ENCODE results near the gene TGIF2.
A peak's percentile ranks its signal among the peaks of the same experiment; 100 is the strongest.
"Not testable (repeated sequence)": the region's sequence is repeated elsewhere in the genome, so short reads cannot be mapped to it uniquely, and the experiment has no call there.

The TGIF2 gene

DNA sequence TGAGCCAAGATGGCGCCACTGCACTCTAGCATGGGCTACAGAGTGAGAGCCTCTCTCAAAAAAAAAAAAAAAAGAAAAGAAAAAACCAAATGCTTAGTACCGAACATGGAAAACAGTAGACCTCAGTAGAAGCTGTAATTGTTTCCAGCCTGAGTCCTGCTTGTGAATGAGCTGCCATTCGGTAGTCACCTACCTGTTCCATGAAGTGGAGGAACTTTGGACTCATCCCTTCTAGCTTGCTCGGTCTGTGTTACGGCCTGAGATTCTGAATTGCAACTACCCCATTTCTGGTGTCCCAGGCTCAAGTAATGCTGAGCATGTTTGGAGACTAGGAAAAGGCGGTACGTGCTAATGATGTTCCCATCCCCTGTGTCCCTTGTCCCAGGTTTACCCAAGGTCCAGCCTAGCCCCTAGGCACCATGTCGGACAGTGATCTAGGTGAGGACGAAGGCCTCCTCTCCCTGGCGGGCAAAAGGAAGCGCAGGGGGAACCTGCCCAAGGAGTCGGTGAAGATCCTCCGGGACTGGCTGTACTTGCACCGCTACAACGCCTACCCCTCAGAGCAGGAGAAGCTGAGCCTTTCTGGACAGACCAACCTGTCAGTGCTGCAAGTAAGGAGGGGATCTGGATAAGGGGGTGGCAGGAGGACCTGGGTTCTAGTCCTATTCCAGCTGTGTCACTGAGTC is 5.1 kb downstream of the TGIF2 start:
- DNase-seq (ENCODE audit: low spot score) = no peak

DNA sequence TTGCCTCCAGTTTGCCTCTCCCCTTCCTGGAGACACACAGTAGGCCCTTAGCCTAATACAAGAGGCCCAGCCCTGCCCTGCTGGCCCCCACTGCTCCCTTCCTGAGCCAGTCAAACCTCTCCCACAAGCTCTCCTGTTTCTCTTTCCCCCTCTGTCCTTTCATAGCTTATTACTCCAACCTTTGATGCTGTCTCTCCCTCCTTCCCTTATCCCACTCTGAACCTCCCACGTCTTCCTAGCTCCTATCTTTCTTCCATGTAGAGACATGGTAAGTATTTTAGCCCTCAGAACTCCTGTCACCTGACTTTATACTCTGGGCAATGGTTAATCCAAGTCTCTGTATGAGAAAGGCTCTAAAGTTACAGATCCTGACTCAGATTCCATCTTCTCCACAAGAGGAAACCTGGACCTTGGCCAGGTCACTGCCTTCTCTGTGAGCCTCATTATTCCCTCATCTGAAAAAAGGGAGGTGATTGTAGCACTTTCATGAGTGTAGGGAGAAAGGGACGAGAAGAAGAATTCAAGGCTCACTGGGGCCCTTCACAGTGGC is 6.7 kb downstream of the TGIF2 start:
- DNase-seq (ENCODE audit: low spot score) = no peak

DNA sequence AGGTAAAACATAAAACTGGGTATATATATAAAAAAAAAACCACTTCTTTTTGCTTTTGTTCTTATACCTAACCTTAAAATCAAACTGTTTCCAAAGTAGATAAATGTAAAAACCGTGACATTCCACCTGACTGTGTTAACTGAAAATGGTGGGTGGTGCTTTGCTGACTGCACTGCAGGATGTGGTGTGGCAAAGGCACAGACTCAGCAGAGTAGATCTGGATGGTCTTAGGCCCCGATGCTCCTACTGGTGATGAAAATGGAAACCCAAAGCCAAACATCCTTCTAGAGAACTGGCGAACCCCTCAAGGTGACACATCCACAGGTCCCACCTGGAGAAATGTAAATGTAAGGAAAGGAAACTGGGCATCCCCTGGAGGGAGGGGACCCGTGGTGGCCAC is 8.9 kb downstream of the TGIF2 start:
- DNase-seq (ENCODE audit: low spot score) = no peak

DNA sequence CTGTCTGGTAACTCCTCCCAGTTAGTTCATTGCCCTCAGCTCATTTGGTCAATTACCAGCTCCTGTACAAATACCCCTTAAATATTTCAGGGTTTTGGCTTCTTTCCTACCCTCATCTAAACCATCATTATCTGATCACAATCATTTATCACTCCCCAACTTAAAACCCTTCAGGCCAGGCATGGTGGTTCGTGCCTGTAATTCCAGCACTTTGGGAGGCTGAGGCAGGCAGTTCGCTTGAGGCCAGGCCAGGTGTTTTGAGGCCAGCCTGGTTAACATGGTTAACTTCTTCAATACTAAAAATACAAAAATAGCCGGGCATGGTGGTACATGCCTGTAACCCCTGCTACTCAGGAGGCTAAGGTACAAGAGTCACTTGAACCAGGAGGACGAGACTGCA is 9.4 kb downstream of the TGIF2 start:
- DNase-seq (ENCODE audit: low spot score) = no peak

DNA sequence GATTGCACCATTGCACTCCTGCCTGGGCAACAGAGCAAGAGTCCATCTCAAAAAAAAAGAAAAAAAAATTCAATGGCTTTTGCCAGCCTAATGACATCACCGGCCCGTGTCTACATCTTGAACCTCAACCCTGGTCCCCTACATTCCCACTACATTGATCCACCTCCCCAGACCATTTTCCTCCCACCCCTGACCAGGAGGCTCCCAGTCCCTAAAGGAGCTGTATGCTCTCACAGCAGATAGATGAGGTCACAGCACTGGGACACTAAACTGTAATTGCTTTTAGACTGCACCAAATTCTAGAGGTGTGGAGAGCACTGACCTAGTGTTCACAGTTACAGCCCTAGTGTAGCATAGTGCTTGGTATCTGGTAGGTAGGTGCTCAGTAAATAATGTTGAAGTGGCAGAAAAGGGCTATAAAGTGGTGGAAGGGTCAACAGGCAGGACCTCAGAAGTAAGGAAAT is 10.7 kb downstream of the TGIF2 start:
- no peak for DNase-seq (ENCODE audit: low spot score)

DNA sequence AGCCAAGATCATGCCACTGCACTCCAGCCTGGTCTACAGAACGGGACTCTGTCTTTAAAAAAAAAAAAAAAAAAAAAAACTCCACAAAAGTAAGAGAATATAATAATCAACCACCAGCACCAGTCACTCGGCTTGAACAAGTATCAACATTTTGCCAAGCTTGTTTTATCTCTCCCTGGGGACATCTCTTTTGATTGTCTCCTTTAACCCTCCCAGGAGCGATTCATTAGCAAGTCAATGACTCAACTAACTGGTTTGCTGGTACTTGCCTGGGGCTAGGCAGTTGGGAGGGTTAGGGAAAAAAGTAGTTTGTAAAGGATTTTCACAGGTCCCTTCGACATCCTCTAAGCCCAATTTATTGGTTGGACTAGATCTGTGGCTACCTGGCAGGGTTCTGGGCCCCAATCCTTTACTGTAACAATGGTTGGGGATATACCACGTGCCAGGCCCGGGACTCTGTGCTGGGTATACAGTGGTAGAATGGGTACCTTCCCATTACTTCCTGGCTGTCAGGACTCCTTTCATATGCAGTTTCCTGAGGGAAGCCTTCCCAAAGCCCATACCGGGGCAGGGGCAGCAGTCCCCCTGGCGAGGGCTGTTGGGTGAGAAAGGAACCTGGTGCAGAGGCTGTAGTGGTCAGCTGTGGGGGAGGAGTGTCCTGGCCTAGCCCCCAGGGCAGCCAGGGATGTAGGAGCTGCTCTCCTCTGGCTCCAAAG is 12.2 kb downstream of the TGIF2 start:
- no peak for DNase-seq (ENCODE audit: low spot score)

DNA sequence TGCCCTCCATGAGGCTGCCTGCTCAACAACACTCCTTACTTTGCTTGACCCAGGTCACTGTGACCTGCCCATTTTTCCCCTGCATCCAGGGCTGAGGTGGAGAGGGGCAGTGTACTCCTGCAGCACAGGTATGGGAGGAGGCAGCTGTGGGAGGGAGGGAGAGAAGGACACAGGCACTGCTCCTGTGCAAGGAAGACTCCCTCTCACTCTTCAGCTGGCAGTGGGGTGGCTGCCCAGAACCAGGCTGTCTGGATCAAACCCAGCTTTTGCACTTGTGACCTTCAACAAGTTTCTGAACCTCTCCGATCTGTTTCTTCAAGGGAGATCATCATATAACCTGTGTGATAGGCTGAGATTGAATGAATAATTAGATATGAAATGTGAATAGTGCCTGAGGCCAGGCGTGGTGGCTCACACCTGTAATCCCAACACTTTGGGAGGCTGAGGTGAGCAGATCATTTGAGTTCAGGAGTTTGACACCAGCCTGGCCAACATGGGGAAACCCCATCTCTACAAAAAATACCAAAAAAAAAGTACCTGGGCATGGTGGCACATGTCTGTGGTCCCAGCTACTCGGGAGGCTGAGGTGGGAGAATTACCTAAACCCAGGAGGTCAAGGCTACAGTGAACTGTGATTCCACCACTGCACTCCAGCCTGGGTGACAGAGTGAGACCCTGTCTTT is 14.1 kb downstream of the TGIF2 start:
- DNase-seq (ENCODE audit: low spot score) = no peak

DNA sequence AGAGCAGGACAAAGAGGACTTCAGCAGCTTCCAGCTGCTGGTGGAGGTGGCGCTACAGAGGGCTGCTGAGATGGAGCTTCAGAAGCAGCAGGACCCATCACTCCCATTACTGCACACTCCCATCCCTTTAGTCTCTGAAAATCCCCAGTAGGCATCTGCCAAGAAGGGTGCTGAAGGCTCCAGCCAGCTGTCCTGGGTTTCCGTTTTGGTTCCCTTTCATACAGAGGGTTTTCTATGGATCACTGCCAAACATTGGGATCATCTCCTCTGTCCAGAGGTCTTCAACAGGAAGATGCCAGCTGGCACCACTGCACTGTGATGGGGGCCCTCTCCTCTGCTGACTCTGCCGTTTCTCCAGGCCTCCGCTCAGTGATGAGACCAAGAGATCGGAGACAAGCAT is 17.9 kb downstream of the TGIF2 start:
- no peak for DNase-seq (ENCODE audit: low spot score)

DNA sequence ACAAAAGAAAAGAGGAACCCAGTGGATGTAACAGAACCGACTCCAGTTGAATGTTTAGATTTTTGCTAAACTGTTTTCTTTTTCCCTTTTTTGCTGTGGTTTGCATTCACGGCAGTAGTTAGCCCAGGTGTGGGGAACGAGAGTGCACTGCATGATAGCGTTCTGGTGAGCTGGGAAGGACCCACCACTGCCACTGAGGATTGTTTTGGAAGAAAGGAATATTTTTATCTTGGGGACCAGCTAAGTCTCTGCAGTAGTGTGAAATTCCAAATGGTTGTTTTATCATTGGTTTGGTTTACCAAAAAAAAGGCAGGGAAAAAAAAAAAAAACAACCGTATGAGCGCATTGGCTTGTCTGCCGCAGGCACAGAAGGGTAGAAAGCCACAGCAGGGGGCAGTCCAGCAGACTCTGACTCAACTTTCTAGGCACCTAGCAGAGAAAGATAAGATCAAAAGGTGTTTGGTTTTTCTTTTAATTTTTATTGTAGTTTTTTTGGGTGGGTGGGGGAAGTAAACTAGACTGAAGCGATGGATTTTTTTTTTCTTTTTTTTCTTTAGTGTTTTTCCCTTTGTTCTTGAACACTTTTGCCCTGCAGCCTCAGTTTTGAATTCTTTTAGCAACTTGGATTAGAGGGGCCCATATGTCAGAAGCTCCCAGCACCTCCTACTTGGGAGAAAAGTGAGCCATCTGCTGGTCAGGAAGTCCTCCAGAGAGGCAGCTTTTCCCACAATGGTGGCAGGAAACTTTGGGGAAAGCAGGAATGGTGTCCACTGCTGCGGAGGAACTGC is 18.7 kb downstream of the TGIF2 start:
- DNase-seq (ENCODE audit: low spot score) = peak; percentile 85

DNA sequence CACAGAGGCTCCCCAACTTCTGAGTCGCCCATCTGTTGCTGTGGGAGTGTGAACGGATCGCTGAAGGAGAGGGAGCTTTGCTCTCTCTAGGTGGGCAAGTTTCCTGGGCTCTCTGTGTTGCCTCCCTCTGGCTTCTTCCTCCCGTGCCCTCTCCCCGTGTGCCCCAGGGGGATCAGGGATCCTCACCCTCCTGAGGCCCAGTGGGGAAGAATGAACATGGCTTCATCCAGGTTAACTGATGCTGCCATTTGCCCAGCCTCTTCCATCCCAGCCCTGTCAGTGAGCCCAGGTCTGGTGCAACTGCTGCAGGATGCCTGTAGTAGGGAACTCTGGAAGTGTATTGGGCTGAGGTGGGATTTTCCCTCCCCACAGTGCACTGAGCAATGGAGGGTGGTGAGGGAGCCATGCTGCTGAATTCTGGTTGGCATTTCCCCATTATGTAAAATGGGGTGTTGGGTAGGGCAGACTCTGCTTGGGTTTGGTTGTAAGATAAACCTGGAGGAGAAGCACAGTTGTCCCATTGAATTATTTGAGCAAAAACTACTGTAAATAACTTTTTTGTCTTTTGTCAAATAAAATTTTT is 20.0 kb downstream of the TGIF2 start:
- DNase-seq (ENCODE audit: low spot score) = no peak

DNA sequence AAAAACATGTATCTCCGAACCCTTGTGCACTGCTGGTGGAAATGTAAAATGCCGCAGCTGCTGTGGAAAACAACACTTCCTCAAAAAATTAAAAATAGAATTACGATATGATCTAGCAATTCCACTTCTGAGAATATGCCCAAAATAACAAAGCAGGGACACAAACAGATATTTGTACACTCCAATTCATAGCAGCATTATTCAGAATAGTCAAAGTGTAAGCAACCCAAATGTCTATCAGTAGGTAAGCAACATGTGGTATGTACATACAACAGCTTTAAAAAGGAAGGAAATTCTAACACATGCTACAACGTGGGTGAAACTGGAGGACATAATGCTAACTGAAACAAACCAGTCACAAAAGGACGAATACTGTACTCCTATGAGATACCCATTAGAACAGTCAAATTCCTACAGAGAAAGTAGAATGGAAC is 26.5 kb downstream of the TGIF2 start:
- DNase-seq (ENCODE audit: low spot score) = no peak

DNA sequence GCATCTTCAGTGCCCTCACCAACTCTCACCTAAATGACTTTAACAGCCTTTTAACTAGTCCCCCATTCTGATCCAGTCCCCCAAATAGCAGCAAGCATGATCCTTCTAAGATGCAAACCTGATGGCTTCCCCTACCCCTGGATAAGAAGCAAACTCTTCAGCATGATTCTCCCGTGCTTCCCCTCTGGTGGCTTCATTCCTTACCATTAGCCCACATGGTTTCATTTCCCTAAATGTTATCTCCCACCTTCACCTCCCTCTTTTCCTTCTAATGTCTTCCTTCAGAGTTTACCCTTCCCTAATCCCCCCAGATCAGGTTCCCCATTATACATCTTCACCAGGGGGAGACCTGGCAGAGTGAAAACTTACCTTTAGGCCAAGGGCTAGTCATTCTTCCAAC is 28.1 kb downstream of the TGIF2 start:
- DNase-seq (ENCODE audit: low spot score) = no peak

DNA sequence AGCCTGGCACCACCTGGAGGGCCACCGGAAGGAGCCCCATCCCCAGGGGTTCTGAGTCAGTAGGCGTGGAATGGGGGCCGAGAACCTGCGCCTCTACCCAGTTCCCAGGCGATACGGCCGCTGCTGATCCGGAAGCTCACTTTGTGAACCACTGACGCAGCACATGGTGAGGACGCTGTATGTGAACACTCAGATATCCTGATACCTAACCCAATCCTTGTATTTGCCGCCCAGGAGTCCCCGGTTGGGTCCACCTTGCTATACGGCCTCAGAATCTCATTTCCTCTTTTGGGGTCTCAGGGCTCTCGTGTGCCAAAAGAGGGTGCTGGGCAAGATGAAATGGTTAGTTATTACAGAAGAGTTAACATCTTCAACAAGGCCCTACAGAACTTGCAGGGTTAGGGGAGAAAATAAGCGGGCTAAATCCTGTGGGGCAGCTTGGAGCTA is 31.6 kb downstream of the TGIF2 start:
- DNase-seq (ENCODE audit: low spot score) = peak; percentile 51

DNA sequence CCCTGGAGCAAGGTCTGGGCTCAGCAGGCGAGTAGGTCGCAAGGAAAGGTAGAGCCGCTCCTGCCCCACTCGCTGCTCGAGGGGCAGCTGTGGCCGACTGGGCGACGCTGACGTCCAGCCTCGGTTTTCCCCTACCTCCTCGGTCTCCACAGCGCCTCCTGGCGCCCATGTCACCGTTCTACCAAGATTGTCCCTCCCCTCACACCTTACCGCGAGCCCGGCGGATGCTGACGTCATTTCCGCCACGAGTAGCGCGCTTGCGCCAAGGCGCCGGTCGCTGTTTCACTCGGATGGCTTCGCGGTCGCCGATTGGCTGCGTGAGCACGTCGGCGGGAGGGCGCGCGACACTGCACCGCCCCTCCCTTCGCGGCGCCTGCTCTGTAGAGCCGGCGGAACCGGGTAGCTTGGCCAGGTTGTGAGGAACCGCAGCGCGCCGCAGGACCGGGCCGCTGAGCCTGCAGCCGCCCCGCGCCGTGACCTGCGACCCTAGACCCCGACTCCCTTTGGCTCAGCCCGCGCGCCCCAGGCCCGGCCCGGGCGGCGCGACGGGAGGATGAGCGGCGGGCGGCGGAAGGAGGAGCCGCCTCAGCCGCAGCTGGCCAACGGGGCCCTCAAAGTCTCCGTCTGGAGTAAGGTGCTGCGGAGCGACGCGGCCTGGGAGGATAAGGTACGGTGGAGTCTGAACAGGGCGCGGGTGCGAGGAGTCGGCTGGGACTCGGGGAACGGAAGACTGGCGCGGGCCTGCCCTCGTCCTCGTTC is 32.2 kb downstream of the TGIF2 start, which contains the start of gene RAB5IF:
Gene RAB5IF (plus strand): TSS at position 381 of the 759 bp plus-strand sequence. CDS start 173 bp downstream, at position 554.
- DNase-seq (ENCODE audit: low spot score) = peak; percentile 99

DNA sequence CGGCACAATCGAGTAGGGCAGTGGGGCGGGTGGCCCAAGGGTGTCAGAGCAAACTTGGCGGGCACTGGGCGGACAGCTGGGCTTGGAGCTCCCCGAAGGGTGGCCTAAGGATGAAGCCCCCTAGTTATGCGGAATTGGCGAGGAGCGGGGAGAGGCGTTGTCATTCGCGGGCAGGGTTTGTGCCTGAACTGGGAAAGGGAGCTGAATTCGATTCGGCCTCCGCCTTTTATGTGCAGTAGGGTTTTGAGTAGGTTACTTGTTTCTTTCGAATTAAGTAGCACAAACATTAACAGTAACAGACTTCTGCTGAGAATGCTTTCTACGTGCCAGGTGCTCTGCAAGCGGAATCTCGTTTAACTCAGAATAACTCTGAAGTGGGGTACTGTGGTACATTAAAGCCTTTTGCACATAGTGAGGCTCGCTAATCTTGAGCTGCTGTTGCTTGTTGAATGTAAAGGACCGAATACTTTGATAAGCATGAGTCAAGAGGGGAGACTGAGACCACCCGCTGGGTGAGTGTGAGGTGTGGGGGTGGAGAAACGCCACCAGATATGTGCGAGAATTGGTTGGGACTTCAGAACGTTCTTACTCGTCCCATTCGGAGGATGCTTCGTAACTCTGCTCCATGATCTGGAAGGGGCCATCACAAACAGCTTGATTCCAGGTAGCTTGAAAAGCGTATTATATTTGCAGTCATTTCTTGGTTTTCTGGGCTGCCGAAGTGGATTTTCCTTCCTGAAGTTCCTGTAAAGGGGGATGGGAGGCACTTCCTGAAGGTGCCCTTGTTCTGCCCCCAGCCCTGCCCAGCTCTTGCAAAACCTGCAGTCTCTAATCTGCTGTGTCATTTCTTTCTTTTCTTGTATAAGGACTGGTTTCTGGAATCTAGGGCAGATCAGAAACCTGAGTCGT is 33.0 kb downstream of the TGIF2 start:
- peak; percentile 17 for DNase-seq (ENCODE audit: low spot score)

DNA sequence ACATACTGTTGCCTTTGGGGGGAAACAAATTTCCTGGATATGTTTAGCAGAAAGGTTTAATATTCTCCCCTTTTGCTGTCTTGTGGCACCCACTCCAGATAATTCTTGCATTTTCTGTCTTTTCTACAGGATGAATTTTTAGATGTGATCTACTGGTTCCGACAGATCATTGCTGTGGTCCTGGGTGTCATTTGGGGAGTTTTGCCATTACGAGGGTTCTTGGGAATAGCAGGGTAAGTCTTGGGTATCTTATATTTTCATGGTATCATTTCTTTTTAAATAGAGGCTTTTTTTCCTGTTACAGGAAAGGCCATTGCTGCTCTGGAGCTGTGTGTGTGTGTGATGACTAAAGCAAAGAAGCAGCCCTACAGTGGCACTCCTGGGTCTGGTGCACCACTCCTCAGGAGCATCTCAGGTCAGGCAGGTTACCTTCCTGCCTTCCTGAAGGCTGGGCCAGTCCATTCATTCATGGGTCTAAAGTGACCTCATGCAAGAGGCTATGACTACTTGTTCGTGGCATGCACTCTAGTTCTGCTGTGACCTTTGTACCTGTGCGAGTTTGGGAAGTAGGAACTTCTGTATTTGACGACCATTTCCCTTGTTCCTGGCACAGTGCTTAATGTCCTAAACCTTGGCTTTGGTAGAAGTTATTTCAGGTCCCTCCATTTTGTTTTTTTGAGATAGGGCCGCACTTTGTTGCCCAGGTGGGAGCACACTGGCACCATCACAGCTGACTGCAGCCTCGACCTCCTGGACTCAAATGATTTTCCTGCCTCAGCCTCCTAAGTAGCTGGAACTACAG is 34.4 kb downstream of the TGIF2 start:
- no peak for DNase-seq (ENCODE audit: low spot score)

DNA sequence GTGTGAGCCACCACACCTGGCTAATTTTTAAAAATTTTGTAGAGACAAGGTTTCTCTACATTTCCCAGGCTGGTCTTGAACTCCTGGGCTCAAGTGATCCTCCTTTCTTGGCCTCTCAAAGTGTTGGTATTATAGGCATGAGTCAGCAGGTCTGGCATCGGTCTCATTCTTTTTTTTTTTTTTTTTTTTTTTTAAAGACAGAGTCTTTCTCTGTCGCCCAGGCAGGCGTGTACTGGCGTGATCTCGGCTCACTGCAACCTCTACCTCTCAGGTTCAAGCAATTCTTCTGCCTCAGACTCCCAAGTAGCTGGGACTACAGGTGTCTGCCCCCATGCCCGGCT is 35.0 kb downstream of the TGIF2 start:
- DNase-seq (ENCODE audit: low spot score) = not testable (repeated sequence)

DNA sequence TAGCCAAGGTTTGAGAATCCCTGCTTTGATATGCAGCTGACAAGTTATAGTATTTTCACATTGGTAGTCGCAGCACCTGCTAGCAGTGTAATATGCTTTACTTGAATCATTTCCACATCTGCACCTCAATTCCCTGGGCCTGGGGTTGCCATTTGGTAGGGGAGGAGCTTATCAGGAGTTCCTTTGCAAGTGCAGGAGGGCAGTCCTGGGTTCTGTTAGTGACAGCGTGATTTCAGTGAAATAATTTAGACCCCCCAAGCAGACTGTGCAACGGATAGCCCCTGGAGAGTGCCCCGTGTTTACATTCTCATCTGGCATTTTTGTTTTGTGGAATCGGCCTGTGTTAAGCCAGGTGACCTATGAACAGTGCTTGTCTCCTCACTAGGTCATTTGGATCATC is 38.2 kb downstream of the TGIF2 start:
- no peak for DNase-seq (ENCODE audit: low spot score)

DNA sequence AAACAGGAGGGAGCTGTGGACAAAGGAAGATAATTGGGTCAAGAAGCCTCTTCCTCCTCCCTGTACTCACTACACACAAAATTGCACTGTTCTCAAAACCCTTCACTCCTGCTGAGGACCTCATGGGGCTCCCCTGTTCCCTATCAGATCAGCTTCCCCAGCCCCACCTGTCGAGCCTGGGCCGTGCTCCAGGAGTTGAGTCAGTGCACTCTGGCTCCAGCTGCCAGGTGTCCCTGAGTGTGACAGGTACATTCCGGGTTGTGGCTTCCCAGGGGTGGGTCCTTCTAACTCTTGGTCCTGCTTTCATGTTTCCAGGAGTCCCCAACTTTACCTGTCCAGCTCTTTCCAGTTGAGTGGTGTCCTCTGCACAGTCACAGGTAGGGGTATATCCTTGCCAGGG is 40.6 kb downstream of the TGIF2 start:
- DNase-seq (ENCODE audit: low spot score) = no peak
